ENCODE measurements around the gene WDR11.
"Not testable (repeated sequence)": the region's sequence is repeated elsewhere in the genome, so short reads cannot be mapped to it uniquely, and the experiment has no call there.

Gene WDR11

DNA sequence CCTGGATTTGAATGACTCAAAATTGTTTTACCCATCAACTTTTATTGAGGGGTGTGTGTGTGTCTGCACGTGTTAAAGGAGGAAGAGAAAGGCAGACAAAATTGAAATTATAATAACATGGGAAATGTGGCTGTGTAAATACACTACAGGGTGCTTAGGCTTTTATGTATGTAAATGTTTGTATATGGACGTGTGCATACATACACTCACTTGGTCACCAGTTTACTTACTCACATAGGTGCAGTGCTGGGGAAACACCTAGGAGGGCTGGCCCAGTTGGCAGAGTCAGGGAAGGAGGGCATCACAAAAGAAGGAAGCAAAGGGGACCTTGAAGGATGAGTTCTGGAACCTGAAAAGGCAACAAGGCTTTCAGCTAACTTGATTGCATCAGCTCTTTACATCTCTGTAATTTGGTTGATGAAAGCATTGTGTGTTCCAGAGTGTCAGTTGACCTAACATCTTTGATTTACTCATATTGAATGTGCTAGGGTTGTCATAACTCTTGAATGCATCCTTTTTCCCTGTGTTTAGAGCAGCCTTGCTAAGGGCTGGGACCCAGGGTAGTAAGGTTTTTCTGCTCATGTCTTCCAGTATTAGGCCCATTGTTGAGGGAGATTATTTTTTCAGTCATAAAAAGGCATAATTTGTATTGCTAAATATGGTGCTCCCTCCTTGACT is 10.2 kb downstream of the WDR11 start:
- DNase-seq (ENCODE audit: low read depth) = no peak

DNA sequence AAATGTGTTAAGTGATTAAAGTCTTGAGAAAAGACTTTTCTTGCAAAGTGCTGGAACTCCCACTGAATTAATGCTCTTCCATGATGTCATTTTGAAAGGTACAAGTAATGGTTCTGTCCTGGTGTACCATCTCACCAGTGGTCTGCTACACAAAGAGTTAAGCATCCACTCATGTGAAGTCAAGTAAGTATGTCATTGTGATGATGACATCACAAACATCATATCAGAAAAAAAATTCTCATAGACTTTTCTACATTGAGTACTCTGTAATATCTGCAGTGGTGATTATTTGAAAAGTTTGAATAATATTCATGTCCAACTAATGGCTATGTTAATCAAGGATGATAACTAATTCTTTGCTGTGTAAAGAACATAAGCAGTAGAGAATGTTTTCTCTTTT is 22.6 kb downstream of the WDR11 start:
- no peak for DNase-seq (ENCODE audit: low read depth)

DNA sequence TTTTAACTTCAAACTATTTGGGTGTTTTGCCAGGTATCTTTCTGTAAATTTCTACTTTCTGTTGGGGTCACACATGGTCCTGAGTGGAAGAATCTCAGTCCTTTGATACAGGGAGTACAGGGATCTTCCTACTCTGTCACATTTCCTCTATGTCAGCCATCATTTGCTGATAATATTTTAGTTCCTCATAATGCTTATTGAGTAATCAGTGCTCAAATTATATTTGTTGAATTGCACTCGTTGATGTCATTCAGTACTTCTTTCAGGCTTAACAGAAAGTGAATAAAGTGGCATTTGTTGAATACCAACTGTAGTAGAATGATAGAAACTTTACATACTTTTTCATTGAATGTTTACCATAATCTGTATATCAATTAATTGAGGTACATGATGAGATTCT is 31.9 kb downstream of the WDR11 start:
- DNase-seq (ENCODE audit: low read depth) = no peak

DNA sequence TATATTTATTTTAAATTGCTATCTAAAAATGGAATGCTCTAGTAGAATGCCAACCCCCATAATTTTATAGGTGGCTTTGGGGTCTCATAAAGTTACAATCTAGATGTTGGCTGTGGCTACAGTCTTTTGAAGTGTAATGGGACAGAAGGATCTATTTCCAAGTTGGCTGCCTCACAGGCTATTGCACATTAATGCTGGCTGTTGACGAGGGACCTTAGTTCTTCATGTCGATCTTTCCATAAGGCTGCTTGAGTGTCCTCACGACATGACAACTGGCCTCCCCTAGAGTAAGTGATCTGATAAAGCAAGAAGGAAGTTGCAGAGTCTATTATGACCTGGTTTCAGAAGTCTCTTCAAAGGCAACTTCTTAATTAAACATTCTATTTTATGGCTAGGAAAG is 36.3 kb downstream of the WDR11 start:
- no peak for DNase-seq (ENCODE audit: low read depth)

DNA sequence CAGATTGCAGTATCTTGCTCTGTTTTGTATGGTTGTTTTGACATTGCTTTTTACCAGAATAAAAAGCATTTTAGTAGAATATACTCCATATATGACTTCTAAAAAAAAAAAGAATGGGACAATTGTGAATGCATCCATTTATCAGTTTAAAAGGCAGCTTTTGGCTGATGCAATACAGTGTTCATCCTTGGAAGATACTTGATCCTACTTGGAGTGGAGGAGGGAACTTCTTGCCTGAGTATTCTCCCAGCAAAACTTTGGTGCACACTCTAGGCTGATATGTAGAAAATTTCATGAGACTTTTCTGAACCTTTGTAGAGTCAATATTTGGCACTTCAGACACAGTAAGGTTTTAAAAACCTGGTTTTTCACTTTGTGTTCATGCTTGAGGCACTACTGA is 40.2 kb downstream of the WDR11 start:
- DNase-seq (ENCODE audit: low read depth) = no peak

DNA sequence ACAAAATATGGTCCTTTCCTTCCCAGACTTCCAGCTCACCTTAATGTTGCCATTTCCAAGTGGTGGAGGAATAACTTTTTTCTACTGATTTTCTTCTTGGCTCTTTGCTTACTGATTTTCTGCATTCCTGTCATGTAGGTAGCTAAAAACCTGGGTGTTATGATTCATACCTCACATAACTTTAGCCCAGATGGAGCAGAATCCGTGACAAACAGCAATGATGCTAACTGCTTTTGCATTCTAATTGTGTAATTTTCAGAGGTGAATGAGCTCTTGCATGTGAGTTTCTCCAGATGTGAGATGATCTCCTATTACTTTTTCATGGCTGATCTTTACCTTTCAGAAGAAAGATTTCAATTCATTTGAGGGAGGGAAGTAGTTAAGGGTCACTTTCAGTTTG is 43.4 kb downstream of the WDR11 start:
- DNase-seq (ENCODE audit: low read depth) = no peak

DNA sequence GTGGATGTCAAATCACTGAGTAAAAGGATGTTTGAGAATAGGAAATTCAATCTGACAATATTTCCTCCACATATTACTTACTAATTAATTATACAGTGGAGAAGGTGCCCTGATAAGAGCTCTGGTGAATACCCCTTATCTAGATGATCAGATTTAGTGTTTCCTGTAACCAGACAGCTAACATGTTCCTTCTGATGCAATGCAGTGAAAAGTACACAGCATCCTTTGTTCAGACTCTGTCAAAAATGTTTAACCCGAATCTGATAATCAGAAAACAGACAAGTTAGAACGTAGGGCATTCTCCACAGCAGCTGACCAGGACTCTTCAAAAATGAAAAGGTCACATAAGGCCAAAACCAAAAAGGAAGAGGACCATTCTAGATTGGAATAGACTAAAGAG is 46.2 kb downstream of the WDR11 start:
- DNase-seq (ENCODE audit: low read depth) = no peak

DNA sequence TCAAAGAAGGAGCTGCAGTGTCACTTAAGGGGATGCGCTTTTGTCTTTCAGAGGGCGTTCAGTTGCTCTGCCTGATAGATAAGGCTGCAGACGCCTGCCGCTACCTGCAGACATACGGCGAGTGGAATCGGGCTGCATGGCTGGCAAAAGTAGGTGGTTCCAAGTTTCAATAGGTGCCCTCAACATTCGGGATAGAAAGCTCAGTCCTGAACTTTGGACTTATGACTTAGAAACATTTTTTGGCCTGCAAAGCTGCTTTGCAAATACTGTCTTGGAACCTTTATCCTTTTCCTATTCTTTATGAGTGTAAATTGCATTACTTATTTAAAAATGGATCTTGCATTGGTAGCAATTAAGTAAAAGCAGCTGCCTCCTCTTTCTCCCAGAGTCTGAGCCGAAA is 54.1 kb downstream of the WDR11 start:
- DNase-seq (ENCODE audit: low read depth) = no peak

DNA sequence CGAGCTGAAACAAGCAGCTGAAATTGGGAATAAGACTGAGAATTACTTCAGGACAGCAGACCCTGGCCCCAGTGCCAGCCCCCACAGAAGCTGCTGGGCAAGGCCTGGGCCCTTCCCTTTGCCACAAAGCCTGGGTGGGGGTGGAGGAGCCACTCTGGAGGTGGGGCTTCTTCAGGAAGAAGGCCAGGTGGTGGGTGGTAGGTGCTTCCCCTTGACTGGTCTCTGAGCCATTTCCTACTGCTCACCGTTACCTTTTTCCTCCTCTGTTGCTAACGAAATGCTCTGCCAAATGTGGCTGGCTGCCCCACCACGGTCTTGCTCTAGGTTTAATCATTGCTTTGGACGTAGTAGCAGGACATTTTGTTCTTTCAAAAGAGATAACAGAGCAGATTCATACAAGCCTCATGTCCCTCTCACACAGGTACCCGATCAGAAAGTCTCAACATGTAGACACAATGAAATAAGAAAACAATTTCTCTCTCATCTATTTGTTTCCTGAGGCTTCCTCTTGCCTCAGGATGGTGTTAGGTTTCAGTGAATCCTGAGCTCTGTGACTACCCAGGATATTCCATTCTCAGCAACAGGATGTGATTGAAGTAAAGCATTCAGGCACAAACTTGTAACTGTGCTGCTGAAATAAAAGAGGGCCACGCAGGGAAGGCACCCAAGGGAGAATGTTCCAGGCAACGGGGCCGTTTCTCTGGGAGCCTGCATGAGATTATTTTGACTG is 66.5 kb downstream of the WDR11 start:
- no peak for DNase-seq (ENCODE audit: low read depth)

DNA sequence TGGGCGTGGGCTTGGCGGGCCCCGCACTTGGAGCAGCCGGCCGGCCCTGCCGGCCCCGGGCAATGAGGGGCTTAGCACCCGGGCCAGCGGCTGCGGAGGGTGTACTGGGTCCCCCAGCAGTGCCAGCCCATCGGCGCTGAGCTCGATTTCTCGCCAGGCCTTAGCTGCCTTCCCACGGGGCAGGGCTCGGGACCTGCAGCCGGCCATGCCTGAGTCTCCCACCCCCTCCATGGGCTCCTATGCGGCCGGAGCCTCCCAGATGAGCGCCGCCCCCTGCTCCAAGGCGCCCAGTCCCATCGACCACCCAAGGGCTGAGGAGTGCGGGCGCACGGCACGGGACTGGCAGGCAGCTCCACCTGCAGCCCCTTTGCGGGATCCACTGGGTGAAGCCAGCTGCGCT is 72.7 kb downstream of the WDR11 start:
- not testable (repeated sequence) for DNase-seq (ENCODE audit: low read depth)

DNA sequence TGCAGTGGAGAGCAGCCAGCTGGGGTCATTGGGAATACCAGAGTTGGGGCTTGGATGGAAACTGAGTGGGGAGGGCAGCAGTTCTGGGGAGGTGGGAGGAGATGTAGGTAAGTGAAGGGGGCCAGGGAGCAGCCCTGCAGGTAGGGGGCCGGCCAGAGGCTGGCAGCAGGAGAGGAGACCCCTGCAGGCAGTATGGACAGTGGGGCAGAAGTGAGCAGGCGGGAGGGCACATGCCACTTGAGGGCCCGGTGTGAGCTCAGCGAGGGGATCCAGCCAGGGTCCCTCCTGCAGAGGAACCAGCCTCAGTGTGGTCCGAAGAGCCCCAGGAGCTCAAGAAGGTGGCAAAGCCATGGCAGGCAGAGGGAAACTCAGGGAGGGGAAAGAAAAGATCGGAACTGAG is 75.4 kb downstream of the WDR11 start:
- no peak for DNase-seq (ENCODE audit: low read depth)

DNA sequence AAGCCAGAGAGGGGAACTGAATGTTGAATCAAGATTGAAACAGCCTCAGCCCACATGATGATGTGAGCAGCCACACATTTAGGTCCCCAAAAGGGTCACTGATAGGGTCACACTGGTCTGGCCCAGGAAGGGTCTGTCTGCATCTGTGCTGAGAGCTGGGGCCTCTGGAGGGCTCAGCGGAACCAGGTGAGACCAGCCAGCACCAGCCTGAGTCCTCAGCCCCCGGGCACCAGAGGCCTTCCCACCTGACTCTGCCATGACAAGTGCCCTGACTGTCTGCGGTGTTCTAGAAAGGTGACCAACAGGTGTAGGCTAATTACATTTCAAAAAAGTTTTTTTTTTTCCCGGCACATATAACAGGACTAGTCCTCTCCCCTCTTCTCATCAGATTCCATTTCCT is 76.2 kb downstream of the WDR11 start:
- no peak for DNase-seq (ENCODE audit: low read depth)

DNA sequence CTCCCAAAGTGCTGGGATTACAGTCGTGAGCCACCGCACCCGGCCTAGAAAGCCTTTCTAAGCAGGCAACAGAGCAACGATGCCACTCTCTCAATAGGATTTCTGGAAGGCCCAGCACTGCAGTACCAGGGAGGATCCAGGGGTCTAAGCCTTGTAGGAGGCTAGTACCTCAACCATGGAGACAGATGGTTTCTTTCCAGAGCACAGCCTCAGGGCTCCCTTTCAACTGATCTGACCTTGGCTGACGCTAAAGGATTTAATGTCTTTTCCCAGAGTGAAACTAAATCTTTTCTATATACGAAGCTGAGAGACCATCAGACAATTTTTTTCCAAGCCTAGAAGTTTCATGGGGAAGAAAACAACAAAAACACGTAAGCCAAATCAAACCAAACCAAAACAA is 78.0 kb downstream of the WDR11 start:
- no peak for DNase-seq (ENCODE audit: low read depth)

DNA sequence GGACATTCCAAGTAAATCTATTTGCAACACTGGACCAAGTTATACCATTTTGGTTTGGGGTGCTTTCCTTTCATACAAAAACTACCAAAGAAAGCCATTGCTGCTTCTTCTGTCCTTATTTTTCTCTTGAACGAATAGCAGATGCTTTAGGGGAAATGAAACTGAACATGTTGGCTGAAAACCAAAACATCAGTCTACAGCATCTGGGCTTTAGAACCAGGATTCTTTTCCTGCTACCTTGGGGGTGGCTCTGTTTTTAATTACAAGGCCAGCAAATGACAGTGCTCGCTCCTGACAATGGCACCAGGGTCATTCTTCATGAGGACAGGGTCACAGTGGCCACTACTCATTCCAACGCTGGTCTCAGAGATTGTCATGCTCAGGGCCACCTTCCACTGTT is 80.3 kb downstream of the WDR11 start:
- DNase-seq (ENCODE audit: low read depth) = no peak

DNA sequence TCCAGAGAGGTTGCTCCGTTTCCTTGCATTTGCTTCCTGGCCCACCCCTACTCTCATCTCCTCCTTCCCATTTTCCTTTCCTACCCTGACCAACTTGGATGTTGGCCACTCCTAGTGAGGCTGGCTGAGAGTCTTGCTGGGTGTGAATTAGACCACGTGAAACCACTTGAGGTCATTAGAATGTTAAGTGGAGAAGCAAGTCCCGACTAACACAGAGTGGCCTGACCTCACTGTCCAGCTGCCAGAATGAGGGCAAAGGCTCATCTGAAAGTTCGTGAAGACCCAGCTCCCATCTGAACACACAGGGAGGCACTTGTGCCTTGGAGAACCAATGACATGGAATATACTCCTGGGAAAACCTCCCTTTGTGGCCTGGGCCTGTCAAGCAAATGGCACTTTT is 80.8 kb downstream of the WDR11 start:
- DNase-seq (ENCODE audit: low read depth) = no peak

DNA sequence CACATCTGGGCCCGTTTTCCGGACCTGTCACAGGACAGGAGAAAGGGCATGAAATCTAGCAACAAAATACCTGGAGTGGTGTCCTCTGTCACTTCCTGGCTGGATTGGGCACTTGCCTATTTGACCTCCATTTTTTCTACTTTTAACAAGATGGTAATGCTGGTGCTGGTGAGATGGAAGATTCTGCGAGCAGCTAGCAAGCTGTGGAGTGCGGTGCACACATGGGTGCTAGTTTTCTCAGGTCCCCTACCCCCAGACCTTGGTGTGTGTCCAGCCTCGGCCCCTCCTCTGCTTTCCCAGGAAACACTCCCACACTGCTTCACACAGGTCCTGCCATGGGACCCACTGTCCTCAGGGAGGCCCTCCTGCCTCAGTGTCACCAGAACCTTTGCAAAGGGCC is 87.7 kb downstream of the WDR11 start:
- no peak for DNase-seq (ENCODE audit: low read depth)

DNA sequence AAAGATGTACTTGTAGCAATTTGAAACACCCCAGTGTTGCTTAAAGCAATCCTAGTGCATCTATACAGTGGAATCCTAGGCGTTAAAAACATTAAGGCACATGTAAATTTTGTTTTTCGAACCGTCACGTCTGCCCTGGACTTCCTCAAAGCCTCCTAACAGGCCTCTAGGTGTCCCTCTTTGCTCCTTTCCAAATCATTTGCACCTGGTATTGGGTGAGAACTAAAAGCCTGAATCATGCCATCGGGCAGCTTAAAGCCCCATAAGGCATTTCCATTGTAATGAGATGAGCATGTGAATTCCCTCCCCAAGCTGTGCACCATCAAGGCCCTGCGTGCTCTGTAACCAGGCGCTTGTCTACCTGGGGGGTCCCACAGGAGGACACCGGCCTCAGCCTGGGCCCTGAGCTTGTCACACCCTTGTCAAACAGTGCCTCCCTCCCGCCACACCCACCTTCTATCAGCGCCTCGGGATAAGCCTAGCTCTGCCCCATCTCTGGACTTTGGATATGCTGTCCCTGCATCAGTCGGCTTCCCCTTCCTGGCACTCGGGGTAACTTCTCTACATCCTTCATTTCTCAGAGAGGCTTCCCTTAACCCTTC is 89.2 kb downstream of the WDR11 start:
- no peak for DNase-seq (ENCODE audit: low read depth)

DNA sequence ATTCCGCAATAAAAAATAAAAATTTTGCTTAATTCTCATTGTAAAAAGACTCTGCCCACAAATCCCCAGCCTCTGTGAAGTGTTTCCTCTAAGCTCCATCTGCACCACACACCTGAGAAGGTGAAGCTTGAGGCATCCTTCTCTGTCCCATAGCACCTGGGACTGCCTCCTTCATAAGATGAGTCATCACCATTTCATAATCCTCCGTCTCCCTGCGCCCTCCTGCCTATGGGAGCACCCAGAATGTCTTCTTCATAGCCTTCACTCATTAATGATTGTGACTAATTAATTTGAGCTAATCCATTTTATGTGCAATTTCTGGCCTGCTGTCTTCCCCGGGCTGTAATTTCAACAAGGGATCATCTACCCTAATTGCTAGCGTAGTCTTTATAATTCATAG is 90.3 kb downstream of the WDR11 start:
- DNase-seq (ENCODE audit: low read depth) = no peak

DNA sequence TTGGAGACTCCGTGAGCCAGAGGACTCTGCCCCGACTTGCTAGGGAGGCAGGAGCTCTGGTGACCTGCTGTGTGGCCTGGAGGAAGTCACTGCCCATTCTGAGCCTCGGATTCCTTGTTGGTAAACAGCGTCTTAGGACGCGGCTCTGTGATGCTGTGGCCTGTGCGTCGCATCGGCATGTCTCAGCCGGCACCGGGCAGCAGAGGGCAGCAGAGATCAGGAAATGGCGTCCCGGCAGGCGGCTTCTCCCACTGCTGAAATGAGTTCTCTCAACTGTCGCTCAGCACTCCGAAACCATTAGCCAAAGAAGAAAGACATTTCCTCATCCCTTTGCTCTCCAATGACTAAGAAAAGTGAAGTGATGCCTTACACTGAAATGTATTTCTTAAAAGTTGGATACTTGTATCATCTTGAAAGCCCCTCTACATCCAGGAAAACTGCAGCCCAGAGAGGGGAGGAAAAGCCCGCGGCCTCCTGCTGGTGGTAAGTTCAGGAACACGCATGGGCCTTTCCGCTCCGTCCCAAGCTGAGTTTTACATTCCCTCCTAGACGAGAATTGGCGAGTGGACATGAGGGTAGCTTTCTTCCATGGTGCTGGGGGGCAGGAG is 91.7 kb downstream of the WDR11 start:
- DNase-seq (ENCODE audit: low read depth) = peak; percentile 66

DNA sequence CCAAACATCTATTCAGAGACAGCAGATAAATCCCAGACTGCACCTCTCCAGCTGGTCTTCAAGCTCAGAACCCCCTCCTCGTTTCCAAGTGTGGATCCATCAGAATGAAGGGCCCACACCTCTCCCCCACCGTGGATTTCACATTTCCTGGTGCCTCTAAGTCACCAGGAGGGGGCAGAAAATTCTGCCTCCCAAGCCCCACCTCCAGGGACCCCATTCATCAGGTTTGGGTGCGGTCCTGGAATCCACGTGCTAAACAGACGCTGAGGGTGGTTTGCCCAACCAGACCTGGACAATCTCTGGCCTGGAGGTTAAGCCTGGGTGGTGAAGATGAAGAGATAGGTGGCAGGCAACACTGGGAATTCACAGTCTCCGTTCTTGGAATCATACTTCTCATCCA is 92.4 kb downstream of the WDR11 start:
- no peak for DNase-seq (ENCODE audit: low read depth)

DNA sequence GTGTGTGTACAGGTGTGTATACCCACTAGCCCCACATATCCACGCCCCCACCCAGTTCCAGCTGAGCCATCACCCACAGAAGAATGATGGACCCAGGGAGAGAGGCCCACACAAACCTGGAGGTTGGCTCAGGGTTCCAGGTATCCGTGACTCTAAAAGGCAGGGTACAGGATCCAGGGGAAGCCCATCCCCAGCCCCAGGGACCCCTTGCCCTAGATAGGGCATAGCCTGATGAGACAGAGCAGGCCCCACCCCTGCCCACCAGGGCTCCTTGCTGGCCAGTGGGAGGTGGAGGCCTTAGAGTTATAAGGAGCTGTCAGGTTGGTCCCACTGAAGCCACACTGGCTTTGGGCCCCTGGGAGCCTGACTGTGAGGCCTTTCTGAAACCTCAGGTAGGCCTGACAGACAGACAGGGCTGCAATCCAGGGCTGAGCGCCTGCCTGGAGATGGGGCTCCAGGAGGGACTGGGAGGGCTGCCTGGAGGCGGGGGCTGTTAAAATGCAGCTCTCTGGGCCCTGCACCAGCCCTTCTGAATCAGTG is 93.5 kb downstream of the WDR11 start:
- no peak for DNase-seq (ENCODE audit: low read depth)

DNA sequence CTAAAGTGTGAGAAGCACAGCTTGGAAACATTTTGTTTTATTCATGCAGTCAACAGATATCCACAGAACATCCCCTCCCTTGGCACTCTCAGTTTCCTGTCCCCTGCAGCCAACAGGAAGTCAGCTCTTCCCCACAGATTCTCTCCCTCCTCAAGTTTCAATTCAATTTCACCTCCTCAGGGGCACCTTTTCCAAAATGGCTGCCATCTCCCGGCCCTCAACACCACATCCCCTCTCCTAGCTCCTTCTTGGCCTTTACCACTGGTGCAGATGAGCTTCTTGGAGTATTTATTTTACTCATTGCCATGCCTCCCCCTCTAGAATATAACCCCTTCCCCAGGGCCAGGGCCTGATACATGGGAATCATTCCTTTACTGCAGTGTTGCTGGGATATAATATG is 94.0 kb downstream of the WDR11 start:
- no peak for DNase-seq (ENCODE audit: low read depth)

DNA sequence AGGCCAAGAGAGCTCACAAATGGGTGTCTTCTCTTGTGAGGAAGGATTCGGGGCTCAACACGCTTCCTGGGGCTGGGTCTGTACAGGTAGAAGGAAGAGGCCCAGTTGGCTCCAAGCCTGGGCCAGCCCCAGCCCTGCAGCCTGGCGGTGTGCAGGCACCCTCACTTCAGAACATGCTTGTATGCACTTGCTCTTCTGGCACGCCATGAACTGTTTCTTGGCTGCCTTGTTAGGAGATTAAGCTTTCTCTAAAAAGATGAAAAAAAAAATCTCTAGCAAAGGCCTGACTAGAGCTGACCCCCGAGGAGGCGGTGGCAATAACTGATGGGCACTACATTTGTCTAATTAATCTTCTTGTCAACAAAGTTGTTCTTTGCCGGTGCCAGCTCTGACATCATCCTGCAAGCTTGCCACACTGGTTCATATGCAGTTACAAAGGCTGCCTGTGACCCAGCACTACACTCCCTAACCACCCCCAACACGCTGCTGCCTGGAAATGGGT is 94.7 kb downstream of the WDR11 start:
- DNase-seq (ENCODE audit: low read depth) = no peak

Data from stimulated activated CD8-positive, alpha-beta memory T cell treated with anti-CD3 and anti-CD28 coated beads, Interleukin-4, amount 100 ng/mL, for 24 hours (primary cell).